Activated naive CD4-positive, alpha-beta T cell (primary cell): ENCODE data around the gene MRPS31.

Experiments used
- DNase-seq, 4 experiments: peaks; one replicate each; lab custom pipeline; 2025; lab: John Stamatoyannopoulos, UW

The MRPS31 gene

DNA sequence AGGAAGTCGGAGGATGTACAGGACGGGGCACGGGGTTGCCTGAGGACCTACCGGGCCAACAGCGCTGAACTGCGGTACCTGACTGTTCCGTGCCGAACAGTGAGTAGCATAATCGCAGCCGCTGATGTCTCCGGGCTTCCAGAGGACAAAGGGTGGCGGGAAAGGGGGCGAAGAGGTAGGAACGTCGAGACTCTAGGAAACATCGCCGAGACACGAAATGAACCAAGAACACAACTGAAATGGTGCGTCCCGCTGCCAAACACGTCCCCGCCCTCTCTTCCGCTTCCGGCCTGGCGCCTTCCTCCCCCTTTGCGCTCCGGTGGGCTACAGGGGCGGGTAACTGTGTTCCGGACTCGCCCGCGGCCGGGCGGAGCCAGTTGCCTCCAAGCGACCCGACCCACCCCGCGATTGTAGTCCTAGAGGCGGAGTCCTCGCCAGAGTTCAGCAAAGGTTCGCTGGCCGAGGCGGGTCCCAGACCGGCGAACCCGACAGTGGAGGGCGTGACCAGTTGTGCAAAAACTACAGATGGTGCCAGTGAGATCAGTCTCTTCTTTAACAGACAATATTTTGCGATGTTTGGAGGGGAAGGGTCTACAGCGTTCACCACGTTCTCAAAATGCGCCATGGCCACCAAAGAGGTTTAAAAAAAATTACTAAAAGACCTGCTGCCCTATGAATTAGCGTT is at the start of gene MRPS31:
TSS of gene MRPS31 (minus strand) at position 257 of the 685 bp plus-strand sequence. CDS start at position 203, 54 bp downstream.
- DNase-seq, result peak; percentile 85 to 93 (median 92)

- DNase-seq, result no peak
These were observed 48.9 kb upstream of the MRPS31 start for GRCh38 chr13:40819797-40820315.

- DNase-seq, result no peak
These were observed 47.9 kb upstream of the MRPS31 start for GRCh38 chr13:40818926-40819325.

DNA sequence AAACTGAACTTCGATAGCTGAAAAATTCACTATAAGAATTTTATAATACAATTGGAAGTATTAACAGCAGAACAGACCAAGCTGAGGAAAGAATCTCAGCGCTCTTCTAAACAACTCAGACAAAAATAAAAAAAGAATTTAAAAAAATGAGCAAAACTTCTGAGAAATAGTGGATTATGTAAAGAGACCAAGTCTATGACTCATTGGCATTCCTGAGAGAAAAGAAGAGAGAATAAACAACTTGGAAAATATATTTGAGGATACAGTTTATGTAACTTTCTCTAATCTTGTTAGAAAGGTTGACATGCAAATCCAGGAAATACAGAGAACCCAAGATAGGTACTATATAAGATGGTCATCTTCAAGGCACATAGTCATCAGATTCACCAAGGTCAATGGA is 43.8 kb upstream of the MRPS31 start:
- DNase-seq, result no peak

GRCh38 chr13:40813667-40814454 is 42.9 kb upstream of the MRPS31 start:
- no peak for DNase-seq

DNA sequence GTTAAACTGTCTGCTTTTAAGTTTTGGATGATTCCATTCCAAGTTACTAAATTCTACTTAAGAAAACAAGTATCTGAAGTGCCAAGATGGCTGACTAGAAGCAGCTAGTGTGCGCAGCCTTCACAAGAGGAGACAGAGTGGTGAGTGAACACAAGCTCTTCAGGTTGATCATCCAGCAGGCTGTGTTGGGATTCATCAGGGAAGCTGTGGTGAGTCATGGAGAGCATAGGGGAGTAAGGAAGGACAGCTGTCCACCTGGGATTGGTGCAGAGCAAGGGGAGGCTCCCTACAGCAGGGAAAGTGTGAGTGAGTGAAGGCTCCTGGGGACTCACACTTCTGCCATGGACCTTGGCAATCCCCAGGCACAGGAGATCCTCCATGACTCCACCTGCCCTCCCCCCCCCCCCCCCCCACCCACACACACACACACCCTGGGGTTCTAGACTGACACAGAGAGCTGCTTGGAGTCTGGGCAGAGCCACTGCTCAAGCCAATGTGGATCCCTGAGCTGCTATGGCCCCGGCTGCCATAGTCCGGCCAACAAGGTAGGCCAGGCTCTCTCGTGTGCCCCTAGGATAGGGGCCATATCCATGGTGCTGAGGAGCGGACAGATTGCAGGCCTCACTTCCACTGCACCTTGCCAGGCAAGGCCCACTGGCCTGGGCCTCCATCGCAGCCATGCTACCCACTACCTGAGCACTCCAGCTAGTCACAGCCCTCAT is 41.9 kb upstream of the MRPS31 start:
- no peak for DNase-seq

DNA sequence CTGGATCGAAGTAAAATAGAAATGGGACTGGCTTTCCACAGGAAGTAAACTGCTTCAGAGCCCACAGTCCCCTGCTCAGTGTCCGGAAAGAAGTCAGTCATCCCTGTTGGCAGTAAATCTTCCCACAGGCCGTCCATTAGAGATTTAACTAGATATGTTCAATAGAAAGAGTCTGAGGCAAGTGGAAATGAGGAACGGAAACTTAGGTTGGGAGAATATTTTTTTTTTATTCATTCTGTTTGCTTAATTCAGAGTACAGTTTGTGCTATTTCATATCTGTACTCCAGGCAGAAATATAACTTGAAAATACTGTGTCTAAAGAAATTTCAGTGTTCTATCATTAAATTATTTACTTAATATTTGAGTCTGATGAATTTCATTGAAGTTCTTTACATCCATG is 41.1 kb upstream of the MRPS31 start:
- no peak for DNase-seq

DNA sequence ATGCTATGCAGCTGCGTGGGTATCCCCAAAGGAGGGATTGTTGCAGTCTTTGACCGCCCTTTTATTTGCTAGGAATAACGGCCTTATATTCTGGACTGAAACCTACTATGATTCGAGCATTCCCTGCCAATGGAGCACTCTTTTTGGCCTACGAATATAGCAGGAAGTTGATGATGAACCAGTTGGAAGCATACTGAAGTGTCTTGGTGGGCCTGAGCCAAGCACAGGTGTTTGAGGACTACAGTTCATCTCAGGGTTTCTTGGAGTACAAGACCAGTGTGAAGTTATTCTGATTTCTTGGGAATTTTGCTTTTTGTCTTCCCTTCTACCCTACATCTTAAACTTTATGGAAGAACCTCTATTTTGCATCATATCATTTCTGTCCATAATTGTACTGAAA is 38.5 kb upstream of the MRPS31 start:
- DNase-seq, result no peak

DNA sequence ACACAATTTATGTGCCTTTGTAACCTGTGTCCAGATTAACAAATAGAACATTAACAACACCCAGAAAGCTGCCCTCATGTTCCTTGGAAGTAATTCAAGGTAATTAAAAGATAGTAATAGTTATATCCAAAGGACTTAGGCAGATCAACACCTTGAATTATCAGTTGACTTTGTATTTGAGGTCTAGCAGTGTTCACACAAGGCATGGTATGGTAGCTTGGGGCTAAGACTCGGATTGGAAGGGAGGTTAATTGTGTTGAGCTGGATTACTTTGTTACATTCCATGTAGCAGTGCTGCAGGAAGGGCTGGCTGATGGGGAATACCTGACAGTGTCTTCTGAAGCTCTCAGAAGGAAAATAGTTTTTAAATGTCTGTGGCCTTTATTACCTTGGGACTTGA is 35.3 kb upstream of the MRPS31 start:
- no peak for DNase-seq

- DNase-seq, result no peak
These were observed 32.3 kb upstream of the MRPS31 start for GRCh38 chr13:40803316-40803715.

DNA sequence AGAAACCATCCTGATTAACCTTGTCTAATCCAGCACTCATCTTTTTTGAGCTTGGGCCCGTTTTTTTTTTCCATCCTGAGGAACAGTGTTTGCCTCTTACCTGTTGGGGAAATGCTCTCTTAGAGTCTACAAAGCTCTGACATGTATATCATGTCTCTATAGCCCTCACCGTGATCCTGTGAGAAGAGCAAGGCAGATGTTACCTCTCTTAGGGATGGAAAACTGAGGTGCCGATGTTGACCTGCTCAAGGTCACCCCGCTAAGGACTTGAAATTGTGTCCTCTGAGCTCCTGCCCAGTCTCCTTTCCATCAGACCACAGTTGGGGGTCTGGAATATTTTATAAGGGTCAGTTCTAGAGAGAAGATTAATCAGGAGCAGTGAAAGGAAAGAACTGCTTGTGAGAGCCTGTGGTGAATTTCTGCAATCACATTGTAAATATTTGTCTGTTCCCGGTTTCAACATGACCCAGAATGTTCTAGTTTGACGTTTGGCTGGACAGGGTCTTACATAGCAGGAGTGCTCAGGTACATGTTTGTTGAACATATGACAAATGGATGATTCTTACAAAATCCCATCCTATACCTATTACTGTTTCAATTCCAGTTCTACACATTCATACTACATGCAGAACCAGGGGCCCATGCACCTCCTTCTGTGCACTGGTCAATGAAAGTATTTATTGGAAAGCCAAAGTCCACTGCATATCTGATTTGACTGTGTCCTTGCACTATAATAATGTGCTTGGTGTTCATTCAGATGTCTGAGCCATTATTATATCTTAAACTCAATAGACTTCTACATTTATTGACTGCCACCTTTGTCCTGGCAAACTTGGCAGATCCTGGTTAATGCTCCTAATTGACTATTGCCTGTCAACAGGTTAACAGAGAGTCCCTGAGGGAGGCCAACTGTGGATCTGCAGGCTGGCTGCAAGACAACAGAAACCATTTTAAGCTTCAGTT is 30.5 kb upstream of the MRPS31 start:
- DNase-seq, result no peak

DNA sequence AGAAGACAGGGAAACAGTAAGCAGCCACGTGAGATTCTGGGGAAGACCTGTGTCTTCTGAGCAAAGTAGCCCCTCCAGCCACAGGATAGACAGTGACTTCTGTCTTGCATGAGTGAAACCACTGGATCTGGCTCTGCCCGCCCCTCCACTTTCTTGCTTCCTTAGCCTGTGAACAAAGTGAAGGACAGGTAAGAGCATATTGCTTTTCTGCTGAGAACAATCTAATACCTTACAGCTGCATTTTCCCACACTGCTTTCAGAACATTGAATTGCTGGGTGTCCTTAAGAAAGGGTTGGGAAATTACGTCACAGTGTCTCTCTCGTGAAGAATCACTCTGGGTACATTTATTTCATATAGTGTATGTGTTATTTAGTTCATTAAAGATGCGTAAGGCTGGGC is 29.6 kb upstream of the MRPS31 start:
- DNase-seq, result no peak

- no peak for DNase-seq
These were observed 28.5 kb upstream of the MRPS31 start for GRCh38 chr13:40799508-40799907.

GRCh38 chr13:40798380-40798779 is 27.4 kb upstream of the MRPS31 start:
- DNase-seq, result no peak

DNA sequence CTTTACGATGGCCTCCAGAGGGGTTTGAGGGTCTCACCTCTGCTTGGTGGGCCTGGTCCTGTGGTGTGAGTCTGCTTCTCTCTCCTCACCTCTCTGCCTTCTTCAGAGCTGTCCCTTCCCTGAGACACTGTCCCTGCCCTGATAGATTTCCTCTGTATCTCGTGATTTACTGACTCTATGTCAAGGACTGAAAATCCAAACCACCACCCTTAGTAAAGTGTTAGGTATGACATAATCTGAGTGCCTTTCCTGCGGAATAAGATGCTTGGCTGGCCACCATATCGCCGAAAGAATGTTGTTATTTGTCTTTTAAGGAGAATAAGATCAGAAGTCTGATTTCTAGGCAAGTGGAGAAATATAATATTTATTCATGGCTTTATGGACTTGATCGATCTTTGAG is 25.7 kb upstream of the MRPS31 start:
- no peak for DNase-seq

DNA sequence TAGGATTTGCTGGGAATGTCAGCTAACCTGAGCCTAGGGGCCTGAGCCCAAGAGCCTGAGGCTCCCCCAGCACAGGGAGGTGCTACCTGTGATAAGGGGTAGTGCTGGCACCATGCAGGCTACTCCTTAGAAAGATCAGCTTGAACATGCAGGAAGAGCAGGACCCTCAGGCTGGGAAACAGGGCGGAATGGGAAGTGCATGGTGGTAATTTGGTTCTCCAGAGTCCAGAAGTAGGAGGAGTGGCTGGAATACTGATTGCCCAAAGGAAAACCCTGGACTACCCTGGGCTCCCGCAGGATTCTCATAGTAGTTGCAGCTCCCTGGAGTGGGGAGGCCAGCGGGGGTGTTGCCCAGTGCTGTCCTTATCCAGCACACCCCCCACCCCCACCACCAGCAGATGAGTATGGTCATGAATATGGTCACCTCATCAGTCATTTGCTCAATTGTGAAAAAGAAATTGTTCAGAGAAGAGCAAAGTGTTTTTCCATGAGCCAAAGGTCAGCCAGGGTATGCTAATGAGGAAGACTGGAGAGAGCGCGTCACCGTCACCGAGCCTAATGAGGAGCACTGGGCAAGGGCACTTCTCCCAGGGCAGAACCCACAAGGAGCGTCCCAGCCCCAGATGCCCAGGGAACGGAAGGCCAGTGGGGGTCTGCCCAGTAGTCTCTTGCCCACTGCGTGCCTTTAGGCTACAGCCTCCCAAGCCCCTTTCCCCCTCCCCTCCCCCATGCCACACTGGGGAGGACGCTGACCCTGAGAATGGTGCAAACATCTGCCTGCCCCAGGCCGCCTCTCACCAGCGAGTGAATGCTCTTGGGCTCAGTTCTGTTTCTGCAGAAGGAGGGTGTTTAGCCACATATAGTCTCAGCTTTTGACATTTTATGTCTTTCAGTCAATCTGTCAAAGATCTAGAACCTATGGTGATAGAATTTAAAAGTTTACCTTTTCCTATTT is 23.7 kb upstream of the MRPS31 start:
- no peak for DNase-seq

- DNase-seq, result no peak
These were observed 22.3 kb upstream of the MRPS31 start for GRCh38 chr13:40793339-40793738.

DNA sequence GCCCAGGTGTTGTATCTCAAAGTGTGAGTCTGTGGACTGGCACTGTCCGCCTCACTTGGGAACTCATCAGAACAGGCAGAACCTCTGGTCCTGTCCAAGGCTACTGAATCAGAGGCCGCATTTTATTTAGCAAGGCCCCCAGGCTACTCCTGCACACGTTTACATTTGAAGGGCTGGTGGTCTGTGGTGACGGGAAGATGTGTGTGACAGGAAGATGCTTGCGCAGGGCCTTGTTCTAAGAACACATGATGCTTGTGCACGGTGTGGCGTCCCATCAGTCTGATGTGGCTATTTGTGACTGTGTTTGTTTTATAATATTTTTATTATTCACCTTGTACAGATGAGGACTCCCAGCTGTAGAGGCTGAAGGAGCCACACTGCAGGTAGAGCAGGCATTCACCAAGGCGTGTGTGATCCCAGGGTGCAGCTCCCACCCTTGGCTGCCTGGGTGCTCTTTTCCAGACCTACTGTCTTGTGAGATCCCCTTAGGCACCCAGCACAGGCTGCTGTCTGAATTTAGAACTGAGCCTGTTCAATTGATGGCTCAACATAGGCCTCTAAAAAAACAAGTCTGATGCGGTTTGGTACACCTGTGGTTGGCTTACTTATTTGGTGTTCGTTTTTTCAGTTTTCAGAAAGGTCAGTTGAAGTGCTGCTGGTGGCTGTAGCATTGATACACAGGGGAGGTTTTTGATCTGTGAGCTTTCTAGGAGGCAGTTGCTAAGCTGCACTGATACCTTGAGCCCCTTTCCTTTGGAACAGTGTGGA is 21.5 kb upstream of the MRPS31 start:
- DNase-seq, result no peak

DNA sequence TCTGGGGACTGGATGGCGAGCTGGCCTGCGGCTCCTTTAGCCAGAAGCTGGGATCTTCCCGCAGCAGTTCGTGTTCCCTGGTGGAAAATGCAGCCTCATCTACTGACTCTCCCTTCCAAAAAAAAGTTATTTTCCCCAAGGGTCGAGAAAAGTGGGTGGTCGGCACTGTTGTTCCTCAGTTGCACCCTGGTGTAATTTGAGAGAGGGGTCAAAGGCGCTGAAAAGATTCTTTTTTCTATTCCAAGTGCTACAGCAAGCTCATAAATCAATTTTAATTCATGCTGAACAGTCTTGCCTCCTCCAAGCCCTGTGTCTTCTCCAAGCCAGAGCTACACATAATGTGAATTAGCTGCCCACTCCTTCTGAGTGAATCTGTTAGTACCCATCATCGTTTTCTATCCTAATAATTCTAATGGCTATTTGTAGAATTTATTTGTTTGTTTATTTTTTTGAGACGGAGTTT is 19.2 kb upstream of the MRPS31 start:
- DNase-seq, result no peak
